Eye (tissue), 1 donor: ENCODE results near the gene JAKMIP1.
"Not testable (repeated sequence)": the region's sequence is repeated elsewhere in the genome, so short reads cannot be mapped to it uniquely, and the experiment has no call there.

Experiments used
- DNase-seq: peaks from one replicate; pipeline ENCODE4 v3.0.0-alpha.2; 2015

The JAKMIP1 gene

DNA sequence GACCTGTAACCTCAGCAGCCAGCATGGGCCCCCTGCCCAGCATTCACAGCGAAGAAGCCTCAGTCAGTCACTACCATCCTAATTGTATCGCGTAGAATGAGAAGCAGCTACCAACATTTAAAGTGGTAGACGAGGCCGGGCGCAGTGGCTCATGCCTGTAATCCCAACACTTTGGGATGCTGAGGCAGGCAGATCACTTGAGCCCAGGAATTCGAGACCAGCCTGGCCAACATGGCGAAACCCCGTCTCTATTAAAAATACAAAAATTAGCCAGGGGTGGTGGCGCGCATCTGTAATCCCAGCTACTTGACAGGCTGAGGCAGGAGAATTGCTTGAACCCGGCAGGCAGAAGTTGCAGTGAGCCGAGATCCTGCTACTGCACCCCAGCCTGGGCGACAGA, 59.3 kb downstream of the JAKMIP1 start:
- not testable (repeated sequence) for DNase-seq

DNA sequence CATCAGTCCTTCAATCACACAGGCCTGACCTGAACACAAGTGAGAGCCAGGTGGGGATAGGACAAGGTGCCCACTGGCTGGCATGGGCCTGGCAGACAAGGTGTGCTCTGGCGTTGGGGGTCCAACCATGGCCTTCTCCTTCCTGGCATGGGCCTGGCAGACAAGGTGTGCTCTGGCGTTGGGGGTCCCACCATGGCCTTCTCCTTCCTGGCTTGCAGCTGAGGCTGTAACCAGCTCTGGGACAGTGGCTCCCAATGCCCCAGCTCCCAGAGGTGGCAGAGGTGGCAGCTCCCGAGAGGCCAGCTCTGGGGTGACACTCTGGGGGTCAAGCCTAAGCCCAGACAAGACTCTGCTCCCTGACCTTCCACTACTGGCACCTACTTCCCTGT, 62.6 kb downstream of the JAKMIP1 start:
- no peak for DNase-seq

DNA sequence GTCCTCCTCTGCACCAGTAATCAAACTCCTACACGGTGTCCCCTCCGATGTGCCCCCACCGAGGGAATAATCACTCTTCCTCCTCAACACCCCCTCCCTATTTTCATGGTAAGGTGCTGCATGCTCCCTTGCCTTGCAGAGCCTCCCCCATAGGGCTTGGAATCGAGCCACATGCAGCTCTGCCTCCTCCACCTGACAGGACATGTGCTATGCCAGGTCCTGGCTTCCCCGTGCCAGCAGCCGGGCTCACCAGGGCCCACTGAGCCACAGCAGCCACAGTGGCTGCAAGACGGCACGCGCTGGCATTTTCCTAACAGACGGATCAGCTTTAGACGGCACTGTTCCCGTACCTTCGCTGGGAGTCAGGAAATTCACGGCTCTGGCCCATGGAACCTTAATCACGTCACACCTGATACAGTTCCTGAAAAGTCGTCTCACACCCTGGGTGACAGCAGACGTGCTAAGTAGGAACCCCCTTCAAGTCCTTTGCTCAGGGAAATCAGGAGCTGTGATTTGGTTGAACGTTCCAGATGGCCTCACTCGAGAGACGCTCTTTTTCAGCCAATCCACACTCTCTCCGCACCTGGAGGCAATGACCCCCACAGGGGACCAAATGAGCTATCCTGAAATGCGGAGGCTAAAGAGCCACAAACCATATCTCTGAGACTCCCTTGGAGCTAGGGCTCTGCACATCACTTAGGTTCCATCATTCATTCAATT, 63.2 kb downstream of the JAKMIP1 start:
- DNase-seq, result no peak

DNA sequence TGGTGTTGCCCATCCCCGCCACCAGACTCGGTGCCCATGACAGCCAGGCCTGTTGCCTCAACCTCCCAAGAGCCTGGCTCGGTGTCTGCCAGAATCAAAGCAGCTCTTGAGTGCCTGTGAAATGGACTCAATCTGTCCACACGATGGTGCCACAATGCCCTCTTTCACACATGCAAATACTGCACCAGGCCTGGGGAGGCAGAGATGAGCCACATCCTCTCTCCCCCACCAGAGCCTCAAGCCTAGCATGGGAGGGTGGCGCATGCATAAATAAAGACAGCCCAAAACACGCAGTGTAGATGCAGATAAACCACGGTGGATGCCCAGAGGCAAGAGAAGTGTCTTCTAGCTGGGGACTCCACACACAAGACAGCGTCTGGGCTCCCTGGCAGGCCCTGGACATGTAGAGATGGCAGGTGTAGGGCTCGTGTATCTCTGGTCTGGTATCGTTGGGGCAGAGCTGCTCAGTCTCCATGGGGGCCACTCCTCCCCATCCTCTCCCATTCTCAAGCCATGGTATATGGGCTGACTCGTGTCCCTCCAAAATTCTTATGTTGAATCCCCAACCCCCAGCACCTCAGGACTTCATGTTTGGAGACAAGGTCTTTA, 65.6 kb downstream of the JAKMIP1 start:
- no peak for DNase-seq

DNA sequence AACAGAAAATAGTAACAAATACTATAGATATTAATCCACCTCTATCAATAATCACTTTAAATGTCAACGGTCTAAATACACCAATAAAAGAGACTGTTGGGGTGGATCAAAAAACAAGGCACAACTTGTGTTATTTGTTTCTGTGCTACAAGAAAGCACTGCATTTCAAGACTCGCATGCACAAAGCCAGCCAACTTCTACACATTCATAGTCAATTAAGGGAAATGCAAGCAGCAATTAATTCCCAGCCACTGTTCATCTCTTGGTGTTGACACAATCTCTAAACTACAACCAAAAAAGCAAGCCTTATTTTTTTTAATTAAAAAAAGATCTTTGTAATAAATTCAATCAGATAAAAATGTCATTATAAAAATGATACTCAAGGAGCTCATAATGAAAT, 67.6 kb downstream of the JAKMIP1 start:
- DNase-seq, result no peak

DNA sequence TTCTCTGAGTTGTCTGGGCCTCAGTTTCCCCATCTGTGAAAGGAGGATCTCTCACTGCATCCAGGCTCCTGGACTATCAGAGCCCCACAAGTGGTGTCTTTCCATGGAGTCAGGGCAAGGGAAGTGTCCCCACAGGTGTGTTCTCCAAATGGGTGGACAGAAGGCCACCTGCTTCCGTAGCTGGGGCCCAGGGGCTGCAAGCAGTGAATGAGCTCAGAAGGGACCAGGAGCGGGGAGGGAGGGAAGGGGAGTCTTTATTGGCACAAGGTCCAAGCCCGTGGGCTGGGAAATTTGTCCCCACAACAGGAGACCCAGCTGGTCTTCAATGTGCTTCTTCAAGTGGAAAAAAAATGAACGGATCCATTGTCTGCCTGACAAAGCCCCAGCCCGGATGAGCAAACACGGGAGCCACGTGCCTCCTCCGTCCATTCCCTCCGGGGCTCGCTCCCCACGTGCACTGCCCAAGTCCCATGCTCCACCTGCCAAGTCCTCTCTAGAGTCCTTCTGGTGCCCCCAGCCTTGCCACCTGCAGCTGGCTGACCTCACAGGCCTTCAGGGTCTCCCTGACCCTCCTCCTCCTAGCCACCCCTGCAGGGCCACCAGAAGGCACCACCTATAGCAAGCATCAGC, 72.0 kb downstream of the JAKMIP1 start:
- peak; percentile 95 for DNase-seq

DNA sequence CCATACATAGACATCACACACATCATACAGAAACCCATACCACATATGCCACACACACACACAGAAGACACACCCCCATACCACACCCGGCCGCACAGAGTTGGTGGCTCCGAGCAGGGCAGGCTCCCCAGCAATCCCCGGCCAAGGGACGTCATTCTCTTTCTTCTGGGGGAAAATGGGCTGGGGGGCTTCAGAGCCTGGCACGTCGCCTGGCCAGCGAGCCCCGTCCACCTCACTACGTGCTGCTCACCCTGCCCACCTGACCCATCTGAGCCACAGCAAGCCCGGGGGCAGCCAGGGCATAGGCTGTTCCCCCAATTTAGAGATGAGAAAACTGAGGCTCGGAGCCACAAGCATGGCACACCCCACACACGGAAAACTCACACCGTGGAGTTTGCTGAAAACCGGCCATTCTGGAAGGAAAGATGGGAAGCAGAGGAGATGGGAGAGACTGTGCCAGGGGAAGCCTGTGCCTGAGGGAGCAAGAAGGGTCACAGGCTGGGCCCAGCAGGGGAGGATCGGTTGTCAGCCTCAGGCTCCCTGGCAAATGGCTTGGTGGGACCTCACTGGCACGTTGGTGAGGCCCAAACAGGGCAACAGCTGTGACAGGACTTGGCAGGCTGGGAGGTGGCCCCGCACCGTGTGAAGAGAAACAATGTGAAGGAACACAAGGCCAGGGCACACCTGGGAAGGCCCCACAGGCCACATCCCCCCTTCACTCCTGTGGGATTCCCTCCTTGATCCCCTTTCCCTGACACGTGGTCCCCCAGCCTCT, 73.2 kb downstream of the JAKMIP1 start:
- DNase-seq, result peak; percentile 39

DNA sequence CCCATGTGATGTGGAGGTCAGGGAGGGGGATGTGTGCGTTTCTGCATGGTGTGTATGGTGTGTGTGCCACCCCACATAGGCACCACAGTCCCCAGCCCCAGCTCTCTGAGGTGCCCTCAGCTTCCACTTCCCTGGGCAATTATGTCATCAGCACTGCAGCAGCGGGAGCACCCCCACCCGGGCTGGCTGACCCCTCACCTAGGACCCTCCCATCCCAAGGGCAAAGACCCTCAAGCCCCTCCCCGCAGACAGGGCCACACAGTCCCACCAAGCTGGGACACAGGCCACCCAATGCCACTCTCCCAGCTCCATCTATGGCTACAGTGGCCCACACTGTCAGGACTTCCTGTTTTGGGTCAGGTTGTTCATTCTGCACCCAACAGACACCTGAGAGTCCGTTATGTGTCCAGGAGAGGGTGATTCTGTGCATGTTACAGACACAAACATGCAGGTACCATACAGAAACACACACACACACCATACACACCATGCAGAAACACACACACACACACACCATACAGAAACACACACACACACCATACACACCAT, 75.2 kb downstream of the JAKMIP1 start:
- no peak for DNase-seq

DNA sequence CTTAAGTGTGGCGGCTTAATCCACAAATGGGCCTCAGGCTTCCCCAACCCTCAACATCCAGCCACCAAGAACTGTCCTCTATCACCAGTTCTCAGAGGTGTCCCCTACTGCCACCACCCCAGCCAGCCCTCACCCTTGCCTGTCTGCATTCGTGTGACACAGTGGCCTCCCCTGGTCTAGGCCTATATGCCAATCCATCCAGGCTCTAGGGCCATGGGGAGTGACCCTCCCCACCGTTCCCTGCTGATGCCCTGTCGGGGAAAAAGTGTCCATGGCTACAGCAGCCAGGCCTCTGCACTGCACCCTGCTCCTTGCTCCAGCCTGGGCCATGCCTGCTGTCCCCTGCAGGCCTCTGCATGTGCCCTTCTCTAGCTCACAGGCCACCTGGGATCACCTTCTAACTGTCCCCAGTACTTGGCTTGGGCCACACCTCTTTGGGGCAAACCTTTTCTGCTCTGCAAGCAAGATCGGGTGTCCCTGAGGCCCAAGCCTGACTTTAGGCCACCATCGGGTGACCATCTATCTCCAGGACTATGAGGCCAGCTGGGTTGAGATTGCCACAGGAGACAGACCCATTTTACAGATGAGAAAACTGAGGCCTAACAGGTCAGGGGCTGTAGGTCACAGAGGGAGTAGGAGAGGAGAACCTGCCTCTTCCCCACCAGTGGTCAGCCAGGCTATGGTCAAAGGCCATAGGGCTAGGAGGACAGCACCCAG, 75.8 kb downstream of the JAKMIP1 start:
- no peak for DNase-seq

DNA sequence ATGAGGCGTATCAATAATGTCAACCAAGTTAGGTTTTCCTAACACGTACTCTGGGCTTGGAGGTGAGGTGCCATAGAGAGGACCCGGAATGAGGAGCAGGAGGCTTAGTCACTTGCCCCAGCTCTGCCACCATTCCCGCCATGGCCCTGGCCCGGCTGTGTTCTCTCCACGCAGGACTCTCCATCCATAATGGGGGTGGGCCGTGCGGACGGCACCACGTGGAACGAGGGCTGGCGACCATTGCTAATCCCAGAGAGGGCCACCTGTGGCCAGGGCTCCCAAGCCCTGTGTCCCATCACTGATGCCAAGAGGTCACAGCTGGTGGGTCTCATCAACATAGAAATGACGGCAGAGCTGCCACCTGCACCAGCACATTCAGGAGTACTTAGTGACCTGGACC, 76.4 kb downstream of the JAKMIP1 start:
- no peak for DNase-seq

DNA sequence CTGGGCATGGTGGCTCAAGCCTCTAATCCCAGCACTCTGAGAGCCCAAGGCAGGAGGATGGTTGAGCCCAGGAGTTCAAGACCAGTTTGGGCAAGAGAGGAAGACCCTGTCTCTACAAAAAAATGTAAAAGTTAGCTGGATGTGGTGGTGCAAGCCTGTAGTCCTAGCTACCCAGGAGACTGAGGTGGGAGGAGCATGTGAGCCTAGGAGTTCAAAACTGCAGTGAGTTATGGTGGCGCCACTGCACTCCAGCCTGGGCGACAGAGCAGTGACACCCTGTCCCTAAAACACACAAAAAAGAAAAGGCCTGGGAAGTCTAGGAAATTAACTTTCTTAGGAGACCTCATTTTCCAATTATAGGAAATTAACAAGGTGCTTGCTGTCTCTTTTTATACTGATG, 76.8 kb downstream of the JAKMIP1 start:
- DNase-seq, result no peak

DNA sequence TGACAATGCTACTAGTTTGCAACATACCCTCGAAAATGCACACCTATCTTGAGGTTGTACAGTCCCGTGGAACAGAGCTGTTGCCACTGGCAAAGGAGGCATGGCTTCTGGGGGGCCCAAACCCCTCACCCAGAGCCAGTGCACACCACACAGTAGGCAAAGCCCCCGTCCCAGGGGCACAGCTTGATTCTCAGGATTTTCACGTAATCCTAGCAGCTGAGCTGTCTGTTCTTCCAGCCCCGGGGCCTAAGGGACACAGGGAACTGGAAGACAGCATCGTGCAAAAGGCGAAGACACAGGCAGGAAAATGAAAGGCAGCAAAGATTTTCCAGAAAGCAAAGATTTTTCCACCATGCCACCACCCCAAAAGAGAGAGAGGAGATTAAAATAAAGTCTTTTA, 77.2 kb downstream of the JAKMIP1 start:
- no peak for DNase-seq

DNA sequence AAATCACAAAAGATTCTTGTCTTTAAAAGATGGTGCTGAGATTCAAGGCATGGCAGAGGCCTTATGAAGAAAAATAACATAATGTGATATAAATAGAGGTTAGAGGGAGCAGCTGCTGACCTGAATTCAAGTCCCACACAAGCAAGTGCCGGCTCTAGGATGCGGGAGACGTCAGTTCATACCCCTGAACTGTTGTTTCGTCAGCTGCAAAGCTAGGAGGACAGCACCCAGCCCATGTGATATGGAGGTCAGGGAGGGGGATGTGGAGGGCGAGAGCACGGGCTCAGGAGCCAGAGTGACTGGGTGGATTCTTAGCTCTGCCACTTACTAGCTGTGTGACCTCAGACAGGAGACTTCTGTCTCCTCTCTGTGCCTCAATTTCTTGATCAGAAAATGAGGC, 77.9 kb downstream of the JAKMIP1 start:
- no peak for DNase-seq

DNA sequence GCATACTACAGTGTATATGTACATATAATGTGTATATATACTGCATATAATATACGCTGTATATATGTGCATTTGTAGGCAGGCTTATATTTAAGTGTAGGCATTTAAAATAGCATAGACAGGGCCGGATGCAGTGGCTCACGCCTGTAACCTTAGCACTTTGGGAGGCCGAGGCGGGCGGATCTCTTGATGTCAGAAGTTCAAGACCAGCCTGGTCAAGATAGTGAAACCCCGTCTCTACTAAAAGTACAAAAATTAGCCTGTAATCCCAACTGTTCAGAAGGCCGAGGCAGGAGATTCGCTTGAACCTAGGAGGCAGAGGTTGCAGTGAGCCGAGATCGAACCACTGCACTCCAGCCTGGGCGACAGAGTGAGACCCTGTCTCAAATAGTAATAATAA, 78.4 kb downstream of the JAKMIP1 start:
- no peak for DNase-seq

DNA sequence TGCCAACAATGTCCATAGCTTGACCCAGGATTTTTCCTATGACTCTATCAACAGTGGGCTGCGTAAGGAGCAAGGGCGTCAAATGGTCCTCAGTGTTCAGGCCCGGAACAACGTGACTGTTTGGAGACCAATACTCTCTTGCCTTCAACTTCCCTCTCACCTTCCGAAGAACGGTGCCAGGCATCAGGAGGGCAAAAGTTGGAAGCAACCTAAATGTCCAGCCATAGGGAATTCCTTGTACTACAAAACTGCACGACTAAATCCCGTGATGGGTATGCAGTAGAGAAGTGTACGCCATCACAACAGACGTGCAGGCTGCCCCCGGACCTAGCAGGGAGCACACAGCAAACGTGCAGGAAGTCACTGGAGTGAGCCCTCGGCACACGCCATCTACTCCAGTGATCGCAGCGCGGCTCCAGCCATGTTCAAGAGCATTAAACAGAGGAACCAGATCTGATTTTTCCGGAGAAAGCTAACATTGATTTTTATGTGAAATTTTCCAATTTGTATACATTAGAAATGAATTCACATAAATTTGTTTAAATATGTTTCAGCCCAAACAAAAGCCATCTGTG, 79.0 kb downstream of the JAKMIP1 start:
- no peak for DNase-seq

DNA sequence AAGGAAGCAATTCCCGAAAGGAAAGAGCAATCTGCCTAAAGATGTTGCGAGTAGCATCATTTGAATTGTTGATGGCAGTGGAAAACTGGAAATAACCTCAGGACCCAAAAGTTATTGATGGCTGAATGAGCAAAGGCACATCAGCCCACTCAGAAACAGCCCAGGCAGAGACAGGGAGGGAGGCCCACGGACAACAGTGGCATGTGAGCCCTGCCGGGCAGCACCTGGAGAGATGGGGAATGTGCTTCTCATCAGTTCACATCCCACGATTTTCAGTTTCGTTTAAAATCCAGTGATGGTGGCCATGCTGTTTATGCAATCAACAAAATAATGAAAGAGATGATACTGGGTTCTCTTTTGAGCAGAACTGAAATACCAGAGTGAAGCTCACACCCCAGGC, 80.0 kb downstream of the JAKMIP1 start:
- no peak for DNase-seq

DNA sequence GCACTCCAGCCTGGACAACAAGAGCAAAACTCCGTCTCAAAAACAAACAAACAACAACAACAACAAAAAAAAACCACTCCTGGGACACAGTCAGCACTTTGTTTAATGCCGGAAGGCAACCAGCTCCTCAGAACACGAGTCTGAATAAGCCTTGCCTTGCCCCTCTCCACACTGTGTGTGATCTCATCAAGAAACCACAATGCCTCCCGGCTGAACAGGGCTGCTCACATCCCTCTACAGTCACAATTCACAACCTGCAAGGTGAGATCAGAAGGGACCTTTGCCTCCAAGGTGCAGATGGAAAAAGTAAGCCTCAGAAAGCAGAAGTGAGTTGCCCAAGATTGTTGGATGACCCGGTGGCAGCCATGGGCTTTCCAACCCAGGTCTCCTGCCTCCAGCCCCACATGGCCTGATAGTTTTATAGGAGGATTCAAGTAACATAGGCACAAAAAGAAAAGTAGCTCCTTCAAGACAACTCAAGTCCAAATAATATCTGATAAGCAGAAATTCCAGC, 80.8 kb downstream of the JAKMIP1 start:
- no peak for DNase-seq

DNA sequence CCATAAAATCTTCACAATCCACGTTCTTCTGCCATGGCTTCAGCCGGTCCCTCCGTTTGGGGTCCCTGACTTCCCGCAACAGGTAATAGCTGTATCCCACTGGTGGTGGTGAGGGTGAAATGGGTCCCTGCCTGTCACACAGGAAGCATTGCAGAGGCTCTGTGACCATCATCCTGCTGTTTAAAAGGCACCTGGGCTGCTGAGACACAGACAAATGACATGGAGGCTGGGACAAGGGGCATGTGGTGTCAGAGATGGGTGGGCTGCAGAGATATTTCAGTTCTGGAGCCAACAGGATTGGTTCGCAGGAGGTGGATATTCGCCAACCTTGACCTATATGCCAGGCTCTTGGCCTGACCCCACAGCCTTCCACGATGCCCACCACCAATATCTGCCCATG, 82.1 kb downstream of the JAKMIP1 start:
- no peak for DNase-seq

DNA sequence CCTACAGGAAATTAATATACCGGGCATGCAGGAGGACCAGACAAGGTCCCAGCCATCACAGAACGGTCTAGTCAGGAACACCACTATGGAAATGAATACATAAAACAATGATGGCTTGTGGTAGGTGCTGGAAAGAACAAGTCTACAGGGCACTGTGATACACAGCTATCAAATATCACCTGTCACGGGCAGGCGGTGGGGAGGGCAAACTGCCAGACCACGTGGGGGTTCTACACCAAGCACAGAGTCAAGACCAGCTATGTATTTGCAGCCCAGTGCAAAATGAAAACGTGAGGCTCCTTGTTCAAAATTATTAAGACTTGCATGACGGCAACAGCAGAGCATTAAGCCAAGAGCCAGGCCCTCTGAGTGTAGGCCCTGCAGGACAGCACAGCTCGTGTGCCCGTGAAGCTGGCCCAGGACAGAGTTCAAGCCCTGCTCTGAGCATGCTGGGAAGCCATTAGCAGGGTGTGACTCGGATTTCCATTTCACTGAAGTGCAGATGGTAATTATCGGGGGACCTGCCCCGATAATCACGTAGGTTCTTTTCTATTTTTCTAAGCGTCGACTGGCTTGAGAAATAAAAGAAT, 83.6 kb downstream of the JAKMIP1 start:
- no peak for DNase-seq

DNA sequence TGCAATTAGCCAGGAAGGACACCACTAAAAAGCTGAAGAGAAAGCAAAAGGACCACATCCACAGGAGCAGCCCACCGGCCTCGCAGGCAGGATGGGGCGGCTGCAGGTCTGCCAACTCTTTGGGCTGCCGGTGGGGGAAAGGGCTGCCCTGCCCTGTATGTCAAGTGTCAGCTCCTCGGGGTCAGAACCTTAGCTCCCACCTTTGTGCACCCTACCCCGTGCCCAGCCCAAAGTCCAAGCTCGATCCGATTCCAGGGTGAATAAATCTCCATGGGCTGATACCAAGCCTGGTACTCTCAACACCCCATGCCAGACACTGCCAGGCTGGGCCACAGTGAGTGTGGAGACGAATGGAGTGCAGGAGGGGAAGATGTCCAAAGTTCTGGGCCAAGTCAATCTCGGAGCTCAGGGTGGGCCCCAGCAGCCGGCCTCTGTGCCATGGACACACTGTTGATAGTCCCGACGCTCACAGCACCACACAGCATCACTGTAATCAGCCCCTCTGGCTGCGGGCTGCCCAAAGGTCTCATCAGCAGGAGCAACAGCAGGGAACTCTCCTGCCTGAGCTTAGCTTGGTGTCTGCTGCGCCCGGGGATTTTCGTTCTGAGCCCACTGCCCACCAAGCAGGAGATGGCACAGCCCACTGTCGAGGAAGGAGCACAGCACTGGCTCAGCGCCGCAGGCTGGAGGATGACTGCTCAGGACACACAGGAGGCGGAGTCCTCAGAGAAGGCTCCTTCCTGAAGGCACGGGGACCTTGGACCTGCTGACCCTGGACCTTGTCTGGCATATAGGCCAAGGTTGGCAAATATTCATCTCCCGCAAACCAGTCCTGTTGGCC, 84.4 kb downstream of the JAKMIP1 start:
- DNase-seq, result no peak

DNA sequence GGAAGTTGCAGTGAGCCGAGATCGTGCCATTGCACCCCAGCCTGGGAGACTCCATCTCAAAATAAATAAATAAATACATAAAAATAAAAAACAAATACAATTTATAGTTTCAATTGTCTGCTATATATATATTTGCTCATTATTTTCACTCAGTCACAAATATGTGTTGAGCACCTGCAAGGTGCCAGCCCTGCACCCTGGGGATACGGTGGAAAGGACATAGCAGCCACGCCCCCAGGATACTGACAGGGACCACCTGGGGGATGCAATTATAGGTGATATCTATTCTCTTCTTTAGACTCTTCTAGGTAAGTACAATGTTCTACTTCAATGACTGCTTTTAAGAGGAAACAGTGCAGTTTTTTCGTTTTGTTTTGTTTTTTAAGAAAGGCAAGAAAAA, 85.0 kb downstream of the JAKMIP1 start:
- no peak for DNase-seq
